Glutamatergic neuron (in vitro differentiated cells): ENCODE data around the gene NACA. TPM values are rescaled to one million over a fixed set of nuclear protein-coding genes. Genes with fewer than 3 reads are reported as not detected.
"Not testable (repeated sequence)": the region's sequence is repeated elsewhere in the genome, so short reads cannot be mapped to it uniquely, and the experiment has no call there.

Experiments
- DNase-seq: peaks from one replicate; pipeline ENCODE4 v3.0.0; 2022
- H3K27ac Mint-ChIP-seq: one replicate; pipeline ENCODE4 v1.8.0; 2020; ENCODE audit warnings: mild to moderate bottlenecking, mixed read lengths, inconsistent platforms; ENCODE audit not compliant: unreplicated experiment
- H3K27me3 Mint-ChIP-seq: one replicate; pipeline ENCODE4 v1.8.0; 2020; ENCODE audit warnings: mild to moderate bottlenecking, moderate library complexity, mixed read lengths, inconsistent platforms; ENCODE audit not compliant: unreplicated experiment
- H3K36me3 Mint-ChIP-seq: one replicate; pipeline ENCODE4 v1.8.0; 2020; ENCODE audit warnings: mild to moderate bottlenecking, mixed read lengths, inconsistent platforms; ENCODE audit not compliant: unreplicated experiment
- H3K4me1 Mint-ChIP-seq: one replicate; pipeline ENCODE4 v1.8.0; 2020; ENCODE audit warnings: mild to moderate bottlenecking, low read depth, mixed read lengths, inconsistent platforms; ENCODE audit not compliant: unreplicated experiment
- H3K4me3 Mint-ChIP-seq: one replicate; pipeline ENCODE4 v1.8.0; 2020; ENCODE audit warnings: mild to moderate bottlenecking, mixed read lengths, inconsistent platforms; ENCODE audit not compliant: unreplicated experiment
- H3K9me3 Mint-ChIP-seq: one replicate; pipeline ENCODE4 v1.8.0; 2020; ENCODE audit warnings: mild to moderate bottlenecking, moderate library complexity, mixed read lengths, inconsistent platforms; ENCODE audit not compliant: unreplicated experiment
- total RNA-seq: library from RNA; stranded (reverse); fragmentation: NEBNext Ultra II Directional; extraction: Animal tissue kit (Norgen Biotek cat#: 25700); gene quantifications from one replicate; pipeline ENCODE4 v1.2.1, GENCODE V29; 2021; ENCODE audit not compliant: unreplicated experiment
- TF ChIP-seq, protein P1 (sequence below): fragments of 200-600 bp; sonication (generic); IDR thresholded peaks from one replicate; pipeline ENCODE4 v1.5.0; 2021; ENCODE audit not compliant: partially characterized antibody, unreplicated experiment

Gene NACA
- total RNA-seq, 1 donor from 2014 or later: 589 TPM

DNA sequence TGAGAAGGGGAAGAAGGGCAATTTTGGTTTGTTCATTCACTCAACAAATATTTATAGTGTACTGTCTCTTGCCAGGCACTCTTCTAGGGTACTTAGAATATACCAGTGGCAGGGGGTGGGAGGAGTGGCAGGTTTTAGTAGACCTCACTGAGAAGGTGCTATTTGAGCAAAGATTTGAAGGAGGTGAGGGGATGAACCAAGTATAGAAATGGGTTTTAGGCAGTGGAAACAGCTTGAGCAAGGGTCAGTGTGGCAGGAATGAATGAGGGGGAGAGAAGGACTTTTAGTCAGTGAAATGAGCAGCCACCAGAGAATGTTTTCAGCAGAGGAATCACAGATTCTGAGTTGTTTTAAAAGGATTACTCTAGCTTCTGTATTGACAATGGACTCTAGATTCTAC is 24.8 kb upstream of the NACA start:
- DNase-seq: no peak
- Mint-ChIP-seq H3K27me3 (no peaks in the 10 kb centered on the region), H3K4me1 (no peaks in the 10 kb centered on the region), H3K36me3 (no peaks in the 10 kb centered on the region), H3K27ac (no peak overlapping the region), H3K9me3 (no peaks in the 10 kb centered on the region), H3K4me3 (peak overlapping the region; percentile 27)
- TF ChIP-seq, protein P1, sequence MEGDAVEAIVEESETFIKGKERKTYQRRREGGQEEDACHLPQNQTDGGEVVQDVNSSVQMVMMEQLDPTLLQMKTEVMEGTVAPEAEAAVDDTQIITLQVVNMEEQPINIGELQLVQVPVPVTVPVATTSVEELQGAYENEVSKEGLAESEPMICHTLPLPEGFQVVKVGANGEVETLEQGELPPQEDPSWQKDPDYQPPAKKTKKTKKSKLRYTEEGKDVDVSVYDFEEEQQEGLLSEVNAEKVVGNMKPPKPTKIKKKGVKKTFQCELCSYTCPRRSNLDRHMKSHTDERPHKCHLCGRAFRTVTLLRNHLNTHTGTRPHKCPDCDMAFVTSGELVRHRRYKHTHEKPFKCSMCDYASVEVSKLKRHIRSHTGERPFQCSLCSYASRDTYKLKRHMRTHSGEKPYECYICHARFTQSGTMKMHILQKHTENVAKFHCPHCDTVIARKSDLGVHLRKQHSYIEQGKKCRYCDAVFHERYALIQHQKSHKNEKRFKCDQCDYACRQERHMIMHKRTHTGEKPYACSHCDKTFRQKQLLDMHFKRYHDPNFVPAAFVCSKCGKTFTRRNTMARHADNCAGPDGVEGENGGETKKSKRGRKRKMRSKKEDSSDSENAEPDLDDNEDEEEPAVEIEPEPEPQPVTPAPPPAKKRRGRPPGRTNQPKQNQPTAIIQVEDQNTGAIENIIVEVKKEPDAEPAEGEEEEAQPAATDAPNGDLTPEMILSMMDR: no peak

DNA sequence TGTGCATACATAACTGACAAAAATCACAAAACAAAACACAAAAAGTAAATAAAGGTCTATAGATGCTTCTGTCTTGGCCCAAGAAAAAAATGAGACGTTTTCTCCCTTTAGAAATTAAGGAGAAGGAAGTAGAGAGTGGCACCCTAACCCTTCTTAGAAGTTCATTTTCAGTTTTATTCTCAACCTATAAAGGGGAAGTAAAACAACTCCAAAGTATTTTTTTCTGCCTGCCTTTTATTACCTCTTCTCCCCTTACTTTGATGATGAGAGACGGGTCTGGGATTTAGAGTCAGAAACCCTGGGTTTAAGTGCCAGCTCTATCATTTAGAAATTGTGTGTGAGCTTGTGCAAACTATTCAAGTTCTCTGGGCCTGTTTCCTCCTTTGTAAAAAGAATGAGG is 24.3 kb upstream of the NACA start:
- TF ChIP-seq, protein P1: no peak
- Mint-ChIP-seq H3K27ac (no peak overlapping the region), H3K4me3 (no peak overlapping the region), H3K9me3 (no peaks in the 10 kb centered on the region), H3K27me3 (no peaks in the 10 kb centered on the region), H3K36me3 (no peaks in the 10 kb centered on the region), H3K4me1 (no peaks in the 10 kb centered on the region)
- no peak for DNase-seq

DNA sequence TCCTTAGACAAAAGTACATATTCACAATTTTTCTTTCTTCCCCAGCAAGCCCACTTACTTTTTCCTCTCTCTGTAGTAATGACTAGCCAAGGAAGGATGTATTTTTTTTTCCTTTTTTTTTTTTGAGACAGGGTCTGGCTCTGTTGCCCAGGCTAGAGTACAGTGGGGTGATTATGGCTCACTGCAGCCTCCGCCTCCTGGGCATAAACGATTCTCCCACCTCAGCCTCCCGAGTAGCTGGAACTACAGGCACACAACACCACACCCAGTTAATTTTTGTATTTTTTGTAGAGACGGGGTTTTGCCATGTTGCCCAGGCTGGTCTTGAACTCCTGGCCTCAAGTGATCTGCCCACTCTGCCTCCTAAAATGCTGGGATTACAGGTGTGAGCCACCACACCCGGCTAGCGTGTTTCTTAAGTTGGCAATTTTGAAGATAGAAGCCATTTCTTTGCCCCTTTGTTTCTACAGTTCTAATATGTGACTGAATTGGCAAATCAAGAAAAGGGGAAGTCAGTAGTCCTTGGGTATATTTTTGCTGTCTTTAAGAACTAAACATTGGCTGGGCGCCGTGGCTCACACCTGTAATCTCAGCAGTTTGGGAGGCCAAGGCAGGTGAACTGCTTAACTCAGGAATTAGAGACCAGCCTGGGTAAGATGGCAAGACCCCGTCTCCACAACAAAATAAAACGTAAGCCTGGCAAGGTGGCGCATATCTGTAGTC is 3.2 kb upstream of the NACA start:
- DNase-seq: no peak
- peaks cover 5% of the 10 kb centered on the region for H3K27me3 Mint-ChIP-seq
- H3K27ac Mint-ChIP-seq: no peak overlapping the region
- TF ChIP-seq, protein P1: no peak
- H3K9me3 Mint-ChIP-seq: peaks cover 7% of the 10 kb centered on the region
- H3K4me1 Mint-ChIP-seq: peaks cover 11% of the 10 kb centered on the region
- no peak overlapping the region for H3K4me3 Mint-ChIP-seq
- H3K36me3 Mint-ChIP-seq: no peaks in the 10 kb centered on the region

DNA sequence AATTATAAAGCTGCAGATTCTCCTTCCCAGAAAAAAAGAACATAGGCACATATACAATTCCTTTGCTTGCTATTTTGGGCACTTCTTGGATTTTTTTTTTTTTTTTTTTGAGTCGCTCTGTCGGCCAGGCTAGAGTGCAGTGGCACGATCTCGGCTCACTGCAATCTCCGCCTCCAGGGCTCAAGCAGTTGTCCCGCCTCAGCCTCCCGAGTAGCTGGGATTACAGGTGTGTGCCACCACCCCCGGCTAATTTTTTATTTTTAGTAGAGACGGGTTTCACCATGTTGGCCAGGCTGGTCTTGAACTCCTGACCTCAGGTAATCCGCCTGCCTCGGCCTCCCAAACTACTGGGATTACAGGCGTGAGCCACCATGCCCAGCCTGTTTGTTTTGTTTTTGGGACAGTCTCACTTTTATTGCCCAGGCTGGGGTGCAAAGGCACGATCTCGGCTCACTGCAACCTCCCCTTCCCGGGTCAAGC is 1.1 kb upstream of the NACA start:
- not testable (repeated sequence) for H3K9me3 Mint-ChIP-seq, H3K27me3 Mint-ChIP-seq, H3K36me3 Mint-ChIP-seq, DNase-seq
- H3K4me1 Mint-ChIP-seq: peaks cover 22% of the 10 kb centered on the region
- peak overlapping the region; percentile 98 for H3K4me3 Mint-ChIP-seq
- H3K27ac Mint-ChIP-seq: peak overlapping the region; percentile 98

DNA sequence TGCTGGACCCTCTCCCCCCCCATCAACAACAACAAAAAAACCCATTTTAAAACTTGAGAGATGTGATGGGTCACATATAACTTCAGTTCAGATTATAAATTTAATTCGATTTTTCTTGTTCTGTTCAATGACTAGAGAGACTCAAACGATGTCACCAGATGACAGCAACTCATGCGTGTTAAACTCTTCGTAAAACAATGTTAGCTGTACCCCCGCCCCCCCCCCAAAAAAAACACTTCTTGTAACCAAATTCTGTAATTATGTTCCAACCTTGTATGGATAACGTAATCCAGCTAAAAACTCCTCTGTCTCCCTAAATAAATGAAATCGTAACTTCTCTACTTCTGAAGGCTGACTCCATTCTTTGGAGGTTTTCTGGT is 614 bp upstream of the NACA start:
- Mint-ChIP-seq H3K36me3 (no peaks in the 10 kb centered on the region), H3K27me3 (peaks cover 5% of the 10 kb centered on the region), H3K27ac (peak overlapping the region; percentile 98), H3K4me1 (peaks cover 26% of the 10 kb centered on the region), H3K9me3 (peaks cover 9% of the 10 kb centered on the region), H3K4me3 (peak overlapping the region; percentile 98)
- DNase-seq: no peak
- TF ChIP-seq, protein P1: no peak
